Fibroblast of the conjunctiva (primary cell): ENCODE measurements around the gene TMIGD1.
A peak's percentile ranks its signal among the peaks of the same experiment; 100 is the strongest.

ENCODE experiments used
- DNase-seq: peaks from one replicate; pipeline ENCODE4 v3.0.0-alpha.2; 2010; ENCODE audit warnings: low read depth

Gene TMIGD1

GRCh38 chr17:30333503-30334360, at the start of gene TMIGD1:
Gene TMIGD1 (minus strand): TSS chr17:30334057. CDS start chr17:30332133, 1,924 bp downstream.
- no peak for DNase-seq

GRCh38 chr17:30382345-30382744, 48.5 kb upstream of the TMIGD1 start:
- DNase-seq, result no peak

- DNase-seq, result no peak
These were observed 47.4 kb upstream of the TMIGD1 start for GRCh38 chr17:30381340-30381659.

- no peak for DNase-seq
These were observed 46.9 kb upstream of the TMIGD1 start for GRCh38 chr17:30380643-30381339.

- no peak for DNase-seq
These were observed 46.1 kb upstream of the TMIGD1 start for GRCh38 chr17:30379903-30380381.

- no peak for DNase-seq
These were observed 45.5 kb upstream of the TMIGD1 start for GRCh38 chr17:30379303-30379902.

GRCh38 chr17:30378825-30379302, 45.0 kb upstream of the TMIGD1 start, which contains the start of gene CPD:
Gene CPD (plus strand): TSS chr17:30378927. CDS start chr17:30378981, 54 bp downstream.
- DNase-seq, result peak; percentile 90

- DNase-seq, result no peak
These were observed 44.5 kb upstream of the TMIGD1 start for GRCh38 chr17:30378241-30378824.

GRCh38 chr17:30377574-30378240, 43.9 kb upstream of the TMIGD1 start:
- no peak for DNase-seq

- DNase-seq, result peak; percentile 67
These were observed 43.0 kb upstream of the TMIGD1 start for GRCh38 chr17:30376621-30377452.

GRCh38 chr17:30375661-30376060, 41.8 kb upstream of the TMIGD1 start:
- no peak for DNase-seq

- DNase-seq, result no peak
These were observed 38.9 kb upstream of the TMIGD1 start for GRCh38 chr17:30372755-30373154.

GRCh38 chr17:30369995-30370394, 36.1 kb upstream of the TMIGD1 start:
- no peak for DNase-seq

GRCh38 chr17:30368912-30369720, 35.3 kb upstream of the TMIGD1 start:
- no peak for DNase-seq

- DNase-seq, result no peak
These were observed 32.7 kb upstream of the TMIGD1 start for GRCh38 chr17:30366536-30366935.

GRCh38 chr17:30363715-30364202, 29.9 kb upstream of the TMIGD1 start:
- no peak for DNase-seq

- DNase-seq, result no peak
These were observed 28.0 kb upstream of the TMIGD1 start for GRCh38 chr17:30361766-30362279.

- DNase-seq, result no peak
These were observed 26.4 kb upstream of the TMIGD1 start for GRCh38 chr17:30360086-30360808.
